HG03095 (cell line): ENCODE data around the gene LRRC4C.

Experiments used
- ATAC-seq: cut with Tn5 transposase; IDR thresholded peaks from one replicate; pipeline ENCODE4 v1.9.1; 2021; ENCODE audit warnings: moderate library complexity; ENCODE audit not compliant: unreplicated experiment

The LRRC4C gene

DNA sequence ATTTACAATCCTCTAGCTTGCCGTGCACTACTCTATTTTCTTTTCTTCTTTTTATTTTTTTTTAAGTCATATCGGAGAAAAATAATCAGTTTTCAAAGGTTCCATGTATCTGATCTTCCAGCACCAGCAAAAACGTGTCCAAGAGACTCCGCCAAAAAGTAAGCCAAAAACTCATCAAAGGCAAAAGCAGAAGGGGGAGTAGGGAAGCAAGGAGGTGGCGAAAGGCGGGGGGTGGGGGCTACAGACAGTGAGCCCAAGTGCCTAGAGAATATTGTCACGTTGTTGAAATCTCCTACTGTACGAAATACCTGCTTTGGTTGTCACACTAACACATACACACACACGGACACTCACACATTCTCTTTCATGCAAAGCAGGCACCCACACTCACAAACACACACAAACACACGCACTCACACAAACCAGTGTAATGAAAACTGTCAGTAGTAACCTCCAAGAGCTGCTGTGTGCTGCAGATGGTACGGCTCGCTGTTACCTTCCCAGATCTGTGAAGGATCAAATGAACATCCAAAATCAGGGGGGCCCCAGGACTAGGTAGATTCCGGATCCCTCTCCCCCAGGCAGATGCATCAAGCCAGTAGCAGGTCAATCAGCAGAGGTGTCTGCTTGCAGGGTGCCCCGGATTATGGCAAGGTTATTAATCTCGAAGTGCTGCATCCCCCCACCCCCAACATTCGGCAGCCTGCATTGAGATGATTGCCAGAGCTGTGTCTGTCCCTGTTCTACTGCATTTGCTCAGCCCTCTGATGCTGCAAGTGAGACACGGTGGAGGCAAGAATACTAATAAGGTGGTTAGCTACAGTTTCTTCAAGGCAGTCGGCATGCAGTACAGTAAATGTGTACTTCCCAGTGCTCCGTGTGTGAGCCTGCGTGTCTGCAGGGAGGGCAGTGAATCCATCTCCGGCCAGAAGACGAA lies at the start of gene LRRC4C:
LRRC4C (minus strand) TSS at position 188 of the 937 bp plus-strand sequence.
- ATAC-seq: no peak

- no peak for ATAC-seq
Observed at GRCh38 chr11:41508121-41508520, 48.7 kb upstream of the LRRC4C start.

DNA sequence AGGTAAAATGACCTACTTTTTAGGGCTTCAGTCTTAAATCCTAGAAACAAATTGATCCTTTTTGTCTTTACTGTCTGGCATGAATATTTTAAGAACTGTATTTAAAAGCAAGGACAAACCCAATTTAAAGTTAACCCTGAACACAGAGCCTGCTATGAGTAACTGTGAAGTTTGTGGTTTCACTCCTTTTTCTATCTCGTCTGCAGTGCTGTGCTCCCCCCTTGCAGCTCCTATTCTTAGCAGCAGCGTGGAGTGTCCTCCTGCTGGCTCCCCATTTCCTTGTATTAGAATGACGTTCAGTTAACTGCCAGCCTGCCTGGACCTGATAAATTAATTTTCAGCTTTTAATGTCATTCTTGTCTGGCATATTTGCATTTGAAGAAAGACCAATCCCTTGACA lies 40.0 kb upstream of the LRRC4C start:
- no peak for ATAC-seq

GRCh38 chr11:41498726-41499125 lies 39.3 kb upstream of the LRRC4C start:
- no peak for ATAC-seq

- no peak for ATAC-seq
Observed at GRCh38 chr11:41497974-41498373, 38.5 kb upstream of the LRRC4C start.

- ATAC-seq: no peak
Observed at GRCh38 chr11:41494716-41495115, 35.3 kb upstream of the LRRC4C start.

DNA sequence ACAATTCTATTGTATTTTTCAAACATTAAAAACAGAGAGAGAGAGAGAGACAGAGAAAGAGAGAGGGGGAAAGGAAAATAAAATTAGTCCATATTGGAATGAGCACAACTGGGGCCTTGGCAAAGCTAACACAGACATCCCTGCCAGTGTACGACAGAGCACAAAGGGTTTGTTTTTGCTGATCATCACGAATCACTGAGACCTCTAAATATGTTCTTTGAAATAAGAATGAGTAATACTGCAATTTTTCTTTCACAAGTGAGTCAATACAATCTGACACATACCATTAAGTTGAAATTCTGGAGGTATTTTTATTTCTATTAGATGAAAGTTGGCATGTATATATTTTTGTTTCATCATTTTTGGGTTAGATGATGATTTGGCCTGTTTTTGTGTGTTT lies 27.0 kb upstream of the LRRC4C start:
- ATAC-seq: no peak

DNA sequence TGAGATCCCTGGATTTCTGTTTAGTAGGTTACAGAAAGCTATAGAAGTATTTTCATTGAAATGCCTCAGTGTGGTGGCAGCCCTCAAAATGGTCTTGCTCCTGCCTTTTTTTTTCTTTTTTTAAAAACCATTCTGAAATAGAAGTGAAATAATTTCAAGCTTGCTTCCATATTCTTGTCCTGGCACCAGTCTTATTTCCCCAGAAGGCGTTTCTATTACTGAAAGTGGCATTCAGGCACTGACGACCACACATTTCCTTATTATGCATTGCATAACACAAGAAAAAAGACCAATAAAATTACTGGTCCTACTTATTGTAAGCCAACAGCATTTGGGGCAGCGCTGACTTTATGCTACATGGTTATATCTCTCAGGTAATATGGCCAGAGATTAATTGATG lies 24.5 kb upstream of the LRRC4C start:
- no peak for ATAC-seq

DNA sequence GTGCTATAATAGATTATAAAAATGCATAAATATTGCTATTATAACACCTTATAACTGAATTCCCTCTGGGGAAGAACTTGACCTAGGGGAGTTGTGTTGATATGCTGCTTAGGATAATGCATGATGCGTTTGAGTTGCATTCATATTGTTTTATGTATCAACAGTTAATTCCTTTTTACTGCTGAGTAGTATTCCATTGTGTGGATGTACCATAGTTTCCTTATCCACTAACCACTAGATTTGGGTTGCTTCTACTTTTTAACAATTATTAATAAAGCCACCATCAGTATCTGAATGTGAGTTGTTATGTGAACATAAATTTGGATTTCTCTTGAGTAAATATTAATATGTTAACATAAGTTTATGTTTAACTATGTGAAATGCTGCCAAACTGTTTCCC lies 19.7 kb upstream of the LRRC4C start:
- ATAC-seq: no peak

DNA sequence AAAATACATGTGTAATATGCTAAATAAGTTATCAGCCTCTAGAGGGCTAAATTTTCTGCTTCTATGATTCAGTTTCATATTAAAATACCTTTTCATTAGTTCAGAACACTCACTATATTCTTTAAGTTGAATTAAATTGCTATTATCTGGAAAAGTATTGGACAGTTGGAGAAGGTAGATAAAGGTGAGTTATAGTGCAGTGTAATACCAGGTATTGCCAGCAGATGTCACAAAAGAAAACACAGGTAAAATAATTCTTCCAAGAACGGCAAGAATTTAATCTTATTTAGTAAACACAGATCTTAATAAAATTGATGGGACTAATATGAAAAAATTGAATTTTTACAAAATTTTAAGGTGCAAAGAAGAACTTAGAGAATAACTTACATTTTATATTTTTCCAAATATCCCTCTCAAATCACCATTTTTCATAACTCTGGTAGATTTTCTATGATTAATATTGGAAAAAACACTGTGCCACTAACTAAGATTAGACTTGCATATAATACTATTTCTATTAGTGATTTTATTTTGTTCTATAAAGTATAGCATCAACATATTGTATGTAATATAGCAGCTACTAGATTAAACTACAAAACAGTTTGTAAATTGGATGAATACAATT lies 1.7 kb upstream of the LRRC4C start:
- no peak for ATAC-seq

DNA sequence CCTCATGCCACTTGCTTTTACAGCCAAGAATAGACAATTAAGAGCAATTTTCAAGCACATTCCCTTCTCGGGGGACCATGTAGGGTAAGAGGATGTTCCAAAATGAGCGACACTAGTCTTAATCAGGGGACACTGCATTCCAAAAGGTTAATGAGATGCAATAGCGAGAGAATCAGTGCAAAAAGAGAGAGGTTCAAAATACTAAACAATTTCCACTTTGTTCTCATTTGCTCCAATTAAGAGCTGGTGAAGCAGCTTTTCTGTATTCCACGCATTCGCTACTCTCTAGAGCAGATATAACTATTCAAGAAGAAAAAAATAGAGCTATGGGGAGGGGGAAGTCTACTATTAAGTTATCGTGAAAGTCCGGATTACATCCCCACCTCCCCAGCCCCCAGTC lies 811 bp downstream of the LRRC4C start:
- no peak for ATAC-seq

DNA sequence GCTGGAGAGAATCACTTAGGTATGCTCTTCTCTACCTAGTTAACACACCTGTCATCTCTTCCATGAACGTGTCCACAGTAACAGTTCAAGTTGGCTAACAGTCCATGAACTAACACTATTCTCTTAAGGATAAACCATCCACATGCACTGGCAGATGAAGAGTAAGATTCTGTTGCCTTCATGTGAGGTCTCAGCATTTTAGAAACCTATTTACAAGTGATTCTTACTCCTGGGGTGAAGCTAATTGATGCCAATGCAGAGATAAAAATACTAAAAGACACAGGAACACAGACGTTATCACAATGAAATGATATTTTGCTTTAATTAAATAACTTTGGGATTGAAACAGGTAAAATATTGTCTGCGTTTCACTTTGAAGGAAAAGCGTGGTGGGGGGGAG lies 1.3 kb downstream of the LRRC4C start:
- ATAC-seq: no peak

- ATAC-seq: no peak
Observed at GRCh38 chr11:41457216-41458014, 2.0 kb downstream of the LRRC4C start.

- no peak for ATAC-seq
Observed at GRCh38 chr11:41456269-41456668, 3.2 kb downstream of the LRRC4C start.

DNA sequence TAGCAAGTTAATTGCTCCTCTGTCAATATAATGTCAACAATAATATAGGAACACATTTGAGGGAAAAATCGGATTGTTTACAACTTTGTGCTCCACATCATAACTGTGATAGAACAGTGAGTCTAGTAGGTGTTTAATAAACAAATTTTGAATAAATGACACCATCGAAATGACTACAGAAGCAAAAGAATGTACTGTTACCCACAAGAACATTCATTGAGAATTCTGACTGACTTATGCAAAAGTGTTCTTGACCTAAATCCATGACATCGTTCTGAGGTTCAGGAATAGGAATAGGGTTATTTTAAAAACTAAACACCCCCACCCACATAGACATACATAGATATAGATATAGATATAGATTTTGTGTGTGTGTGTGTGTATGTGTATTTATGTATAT lies 8.4 kb downstream of the LRRC4C start:
- ATAC-seq: no peak

DNA sequence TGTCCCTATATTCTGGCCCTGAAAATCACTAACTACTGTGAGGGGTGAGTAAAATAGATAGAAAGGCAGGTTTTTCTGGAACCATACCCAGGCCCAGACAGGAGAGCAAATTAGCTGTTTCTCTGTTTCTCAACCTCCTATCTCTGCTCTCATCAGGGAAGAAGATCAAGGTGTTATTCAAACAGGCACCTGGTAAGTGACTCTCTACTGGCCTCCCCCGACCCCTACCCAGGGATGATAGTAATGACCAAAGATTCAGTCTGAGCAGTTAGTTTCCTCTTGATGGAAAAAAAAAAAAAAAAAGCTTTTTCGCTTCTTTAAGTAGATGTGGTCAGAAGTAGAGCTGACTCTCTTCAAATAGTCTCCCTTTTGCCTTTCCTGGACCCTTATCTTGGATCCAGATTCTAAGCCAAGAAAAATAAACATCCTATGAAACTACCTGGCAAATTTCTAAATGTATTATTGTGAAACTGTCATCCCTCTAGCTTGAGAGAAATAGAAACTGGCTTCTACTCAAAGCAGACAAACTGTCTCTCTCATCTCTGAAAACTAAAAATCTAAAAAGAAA lies 9.9 kb downstream of the LRRC4C start:
- ATAC-seq: no peak

GRCh38 chr11:41446566-41446965 lies 12.9 kb downstream of the LRRC4C start:
- no peak for ATAC-seq

GRCh38 chr11:41446107-41446506 lies 13.3 kb downstream of the LRRC4C start:
- ATAC-seq: no peak

DNA sequence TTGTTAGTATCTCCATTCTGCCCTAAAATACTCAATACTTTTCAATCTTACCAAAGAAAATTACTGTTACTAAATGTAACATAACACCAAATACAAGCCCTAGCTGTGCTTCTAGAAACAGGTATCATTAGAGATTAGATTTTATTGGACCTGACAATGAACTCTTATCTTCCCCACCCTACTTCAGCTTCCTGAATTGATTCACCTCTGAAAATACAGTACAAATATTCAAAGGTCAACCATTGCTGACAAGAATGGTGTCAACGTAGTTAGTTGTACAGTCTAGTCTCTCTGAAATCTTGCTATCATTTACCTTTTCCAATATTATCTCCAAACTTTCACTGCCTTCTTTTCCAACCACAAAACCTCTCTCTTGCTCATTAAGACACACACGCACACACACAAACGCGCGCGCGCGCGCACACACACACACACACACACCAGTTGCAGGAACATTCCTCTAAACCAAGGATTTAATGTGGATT lies 22.4 kb downstream of the LRRC4C start:
- no peak for ATAC-seq

- ATAC-seq: no peak
Observed at GRCh38 chr11:41435531-41435930, 23.9 kb downstream of the LRRC4C start.

DNA sequence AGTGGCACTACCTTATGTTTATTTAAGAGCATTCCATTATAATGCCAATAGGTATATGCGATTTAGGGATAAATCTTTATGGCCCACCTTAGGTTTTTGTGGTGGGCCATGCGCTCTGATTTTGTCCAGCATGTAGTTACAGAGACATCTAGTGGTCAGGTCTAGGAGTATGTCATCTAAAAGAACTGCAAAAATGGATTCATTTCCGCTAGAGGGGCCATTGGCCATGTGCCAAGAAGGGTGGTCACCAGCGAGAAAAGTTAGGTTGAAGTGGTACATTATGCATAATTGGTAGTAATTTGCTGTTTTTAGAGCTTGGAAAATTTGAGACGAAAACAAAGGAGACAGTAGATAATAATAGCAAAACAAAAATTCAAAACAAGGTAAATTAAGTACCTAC lies 27.7 kb downstream of the LRRC4C start:
- no peak for ATAC-seq
